Measurements from ENCODE around the gene ING5.
"Not testable (repeated sequence)": the region's sequence is repeated elsewhere in the genome, so short reads cannot be mapped to it uniquely, and the experiment has no call there.

Gene ING5

GRCh38 chr2:241759067-241759807 is 57.4 kb downstream of the ING5 start:
- peaks cover 15 to 76% (median 42%) of the 10 kb centered on the region in 3 donors for H3K36me3 ChIP-seq

GRCh38 chr2:241759893-241760292 is 58.1 kb downstream of the ING5 start:
- H3K36me3 ChIP-seq, result peaks cover 14 to 72% (median 39%) of the 10 kb centered on the region in 3 donors
- H3K27me3 ChIP-seq; DNase-seq; H3K4me3 ChIP-seq; H3K9me3 ChIP-seq; intact Hi-C loops (cut with DNase I; ENCODE audit: low total_unique reads); H3K4me1 ChIP-seq; H3K27ac ChIP-seq: not testable (repeated sequence)

More at GRCh38 chr2:241759067-241759807, 57.4 kb downstream of the ING5 start:
- H3K27ac ChIP-seq, result no peak overlapping the region
- H3K27me3 ChIP-seq, result no peaks in the 10 kb centered on the region
- TF ChIP-seq CTCF (IDR thresholded peaks at IDR 0.05), result no peak
- no peak overlapping the region for H3K4me3 ChIP-seq
- intact Hi-C loops (cut with DNase I; ENCODE audit: low total_unique reads), result no loop called here
- no peaks in the 10 kb centered on the region for H3K9me3 ChIP-seq
- DNase-seq, result peak in 1 of 2 donors; percentile 17
- no peaks in the 10 kb centered on the region for H3K4me1 ChIP-seq

GRCh38 chr2:241760301-241760771 is 58.5 kb downstream of the ING5 start:
- intact Hi-C loops (cut with DNase I; ENCODE audit: low total_unique reads), result no loop called here
- Histone ChIP-seq H3K4me3 (no peak overlapping the region), H3K27ac (no peak overlapping the region), H3K9me3 (no peaks in the 10 kb centered on the region), H3K27me3 (no peaks in the 10 kb centered on the region), H3K4me1 (no peaks in the 10 kb centered on the region), H3K36me3 (peaks cover 10 to 67% (median 36%) of the 10 kb centered on the region in 3 donors)
- no peak for TF ChIP-seq CTCF (IDR thresholded peaks at IDR 0.05)
- peak in 1 of 2 donors; percentile 48 for DNase-seq

- intact Hi-C loops (cut with DNase I; ENCODE audit: low total_unique reads), result no loop called here
- no peaks in the 10 kb centered on the region for H3K9me3 ChIP-seq
- no peak overlapping the region for H3K4me3 ChIP-seq
- no peak overlapping the region for H3K27ac ChIP-seq
- H3K4me1 ChIP-seq, result no peaks in the 10 kb centered on the region
- H3K27me3 ChIP-seq, result no peaks in the 10 kb centered on the region
- peaks cover 4 to 47% (median 15%) of the 10 kb centered on the region in 3 donors for H3K36me3 ChIP-seq
- DNase-seq, result peak in 1 of 2 donors; percentile 9
- no peak for TF ChIP-seq CTCF (IDR thresholded peaks at IDR 0.05)
Observed at GRCh38 chr2:241762321-241762932, 60.6 kb downstream of the ING5 start.

GRCh38 chr2:241762933-241763369 is 61.1 kb downstream of the ING5 start:
- Histone ChIP-seq H3K27me3 (no peaks in the 10 kb centered on the region), H3K27ac (no peak overlapping the region), H3K9me3 (no peaks in the 10 kb centered on the region), H3K4me3 (no peak overlapping the region), H3K36me3 (peaks cover 4 to 47% (median 14%) of the 10 kb centered on the region in 3 donors), H3K4me1 (no peaks in the 10 kb centered on the region)
- peak in 1 of 2 donors; percentile 60 for DNase-seq
- TF ChIP-seq CTCF (IDR thresholded peaks at IDR 0.05), result no peak
- intact Hi-C loops (cut with DNase I; ENCODE audit: low total_unique reads), result no loop called here

Data from tibial artery (tissue), 4 donors.